Measurements from ENCODE around the gene MTSS2. TPM values are rescaled to one million over a fixed set of nuclear protein-coding genes. Genes with fewer than 3 reads are reported as not detected.
"Not testable (repeated sequence)": the region's sequence is repeated elsewhere in the genome, so short reads cannot be mapped to it uniquely, and the experiment has no call there.

Gene MTSS2
- polyA plus RNA-seq, 1 donor from 2014 or later = 0.06 TPM

GRCh38 chr16:70678898-70679670 is 6.8 kb downstream of the MTSS2 start:
- Mint-ChIP-seq H3K9me3 (no peaks in the 10 kb centered on the region), H3K27ac (no peak overlapping the region)

DNA sequence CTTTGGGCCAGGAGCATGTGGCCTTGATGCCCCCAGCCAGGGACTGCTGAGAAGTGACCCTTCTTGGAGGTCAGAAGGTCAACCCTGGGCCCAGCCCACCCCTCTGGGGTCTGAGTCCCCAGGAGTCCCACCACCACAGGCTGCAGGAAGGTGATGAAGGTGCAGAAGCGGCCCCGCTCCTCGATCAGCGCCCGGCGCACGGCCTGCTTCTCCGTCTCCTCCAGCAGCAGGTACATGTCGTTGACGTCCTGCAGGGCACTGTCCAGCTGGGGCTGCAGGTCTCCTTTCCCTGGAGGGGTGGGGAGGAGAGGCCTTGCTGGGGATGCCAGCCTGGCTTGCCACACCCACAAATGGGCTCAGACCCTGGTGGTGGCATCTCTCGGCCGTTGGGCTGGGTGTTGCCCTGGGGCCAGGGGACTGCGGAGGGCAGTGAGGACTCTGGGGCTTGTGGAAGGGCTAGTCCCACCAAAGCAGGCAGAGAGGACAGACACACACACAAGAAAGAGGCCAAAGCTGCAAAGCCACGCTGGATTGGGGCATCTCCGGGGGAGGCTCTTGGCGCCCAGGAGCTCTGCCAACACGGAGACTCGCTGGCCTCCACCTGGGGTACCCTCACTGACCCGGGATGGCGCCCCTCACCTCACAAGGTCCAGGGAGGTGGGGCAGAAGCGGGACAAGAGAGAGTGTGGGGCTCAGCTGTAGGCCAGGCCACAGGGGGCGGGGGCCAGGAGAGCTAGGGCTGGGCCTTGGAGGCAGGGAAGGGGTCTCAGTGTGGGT is 7.5 kb downstream of the MTSS2 start:
- H3K27ac Mint-ChIP-seq = no peak overlapping the region
- no peaks in the 10 kb centered on the region for H3K27me3 Mint-ChIP-seq
- no peaks in the 10 kb centered on the region for H3K9me3 Mint-ChIP-seq
- peaks cover 0 to 4% (median 0%) of the 10 kb centered on the region in 3 donors for H3K4me1 Mint-ChIP-seq
- H3K36me3 Mint-ChIP-seq = peaks cover 2% of the 10 kb centered on the region
- no peak overlapping the region for H3K4me3 Mint-ChIP-seq

More at GRCh38 chr16:70678898-70679670, 6.8 kb downstream of the MTSS2 start:
- H3K27me3 Mint-ChIP-seq = peaks cover 3% of the 10 kb centered on the region
- no peak overlapping the region for H3K4me3 Mint-ChIP-seq
- no peaks in the 10 kb centered on the region for H3K36me3 Mint-ChIP-seq
- peaks cover 0 to 4% (median 0%) of the 10 kb centered on the region in 3 donors for H3K4me1 Mint-ChIP-seq

GRCh38 chr16:70677499-70678120 is 8.2 kb downstream of the MTSS2 start:
- Mint-ChIP-seq H3K4me1 (peaks cover 0 to 4% (median 0%) of the 10 kb centered on the region in 3 donors), H3K27me3 (no peaks in the 10 kb centered on the region), H3K27ac (no peak overlapping the region), H3K36me3 (peaks cover 2% of the 10 kb centered on the region), H3K9me3 (no peaks in the 10 kb centered on the region), H3K4me3 (no peak overlapping the region)

GRCh38 chr16:70676675-70677498 is 9.0 kb downstream of the MTSS2 start:
- Mint-ChIP-seq H3K9me3 (no peaks in the 10 kb centered on the region), H3K36me3 (peaks cover 3% of the 10 kb centered on the region), H3K27ac (peak overlapping the region in 1 of 3 donors; percentile 35), H3K4me3 (no peak overlapping the region), H3K27me3 (no peaks in the 10 kb centered on the region), H3K4me1 (peaks cover 0 to 4% (median 0%) of the 10 kb centered on the region in 3 donors)

- Mint-ChIP-seq H3K27me3 (no peaks in the 10 kb centered on the region), H3K27ac (no peak overlapping the region), H3K9me3 (no peaks in the 10 kb centered on the region), H3K4me3 (no peak overlapping the region), H3K36me3 (peaks cover 3% of the 10 kb centered on the region), H3K4me1 (peaks cover 0 to 4% (median 0%) of the 10 kb centered on the region in 3 donors)
Observed at GRCh38 chr16:70675851-70676513, 9.9 kb downstream of the MTSS2 start.

- H3K27ac Mint-ChIP-seq = no peak overlapping the region
- peaks cover 0 to 4% (median 0%) of the 10 kb centered on the region in 3 donors for H3K4me1 Mint-ChIP-seq
- no peak overlapping the region for H3K4me3 Mint-ChIP-seq
Observed at GRCh38 chr16:70674221-70675014, 11.4 kb downstream of the MTSS2 start.

DNA sequence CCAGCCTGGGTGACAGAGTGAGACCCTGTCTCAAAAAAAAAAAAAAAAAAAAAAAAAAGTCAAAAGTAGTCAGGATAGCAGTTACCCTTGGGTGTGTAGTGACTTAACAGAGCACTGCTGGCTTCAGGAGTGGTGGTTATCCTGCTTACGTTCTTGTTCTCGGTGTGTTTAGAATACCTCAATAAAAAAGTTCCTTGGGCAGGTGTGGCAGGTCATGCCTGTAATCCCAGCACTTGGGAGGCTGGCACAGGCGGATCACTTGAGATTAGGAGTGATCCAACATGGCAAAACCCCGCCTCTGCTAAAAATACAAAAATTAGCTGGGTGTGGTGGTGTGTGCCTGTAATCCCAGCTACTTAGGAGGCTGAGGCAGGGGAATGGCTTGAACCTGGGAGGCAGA is 14.9 kb downstream of the MTSS2 start:
- not testable (repeated sequence) for H3K27ac Mint-ChIP-seq, H3K4me3 Mint-ChIP-seq, H3K36me3 Mint-ChIP-seq, H3K27me3 Mint-ChIP-seq, H3K4me1 Mint-ChIP-seq, H3K9me3 Mint-ChIP-seq

More at GRCh38 chr16:70674221-70675014, 11.4 kb downstream of the MTSS2 start:
- Mint-ChIP-seq H3K9me3 (no peaks in the 10 kb centered on the region), H3K36me3 (peaks cover 5% of the 10 kb centered on the region), H3K27me3 (no peaks in the 10 kb centered on the region)

GRCh38 chr16:70670175-70670574 is 15.7 kb downstream of the MTSS2 start:
- H3K36me3 Mint-ChIP-seq = peaks cover 11% of the 10 kb centered on the region
- H3K4me3 Mint-ChIP-seq = no peak overlapping the region
- H3K27ac Mint-ChIP-seq = no peak overlapping the region
- H3K9me3 Mint-ChIP-seq = peaks cover 0 to 5% (median 0%) of the 10 kb centered on the region in 3 donors
- no peaks in the 10 kb centered on the region for H3K27me3 Mint-ChIP-seq
- no peaks in the 10 kb centered on the region for H3K4me1 Mint-ChIP-seq

GRCh38 chr16:70665806-70666735 is 19.8 kb downstream of the MTSS2 start:
- H3K27me3 Mint-ChIP-seq = no peaks in the 10 kb centered on the region
- peaks cover 9% of the 10 kb centered on the region for H3K36me3 Mint-ChIP-seq
- no peaks in the 10 kb centered on the region for H3K4me1 Mint-ChIP-seq
- no peak overlapping the region for H3K4me3 Mint-ChIP-seq
- H3K27ac Mint-ChIP-seq = no peak overlapping the region
- peaks cover 0 to 5% (median 0%) of the 10 kb centered on the region in 3 donors for H3K9me3 Mint-ChIP-seq

GRCh38 chr16:70665113-70665694 is 20.6 kb downstream of the MTSS2 start:
- Mint-ChIP-seq H3K9me3 (peaks cover 0 to 5% (median 0%) of the 10 kb centered on the region in 3 donors), H3K4me1 (no peaks in the 10 kb centered on the region), H3K36me3 (peaks cover 9% of the 10 kb centered on the region), H3K4me3 (no peak overlapping the region), H3K27ac (no peak overlapping the region), H3K27me3 (no peaks in the 10 kb centered on the region)

- Mint-ChIP-seq H3K27me3 (no peaks in the 10 kb centered on the region), H3K9me3 (peaks cover 0 to 5% (median 0%) of the 10 kb centered on the region in 3 donors), H3K4me3 (no peak overlapping the region), H3K27ac (no peak overlapping the region), H3K4me1 (no peaks in the 10 kb centered on the region), H3K36me3 (peaks cover 8% of the 10 kb centered on the region)
Observed at GRCh38 chr16:70664325-70665112, 21.3 kb downstream of the MTSS2 start.

Measured in IgD-negative memory B cell (primary cell).